Epithelial cell of esophagus (primary cell): ENCODE data around the gene PSMG4.
A peak's percentile ranks its signal among the peaks of the same experiment; 100 is the strongest.

Experiments
- DNase-seq: peaks from one replicate; pipeline ENCODE4 v3.0.0; 2010; ENCODE audit warnings: low read depth
- H3K4me3 ChIP-seq: 2 replicates; pipeline ENCODE4 v1.5.1; 2011; ENCODE audit warnings: mild to moderate bottlenecking, low read length, control low read depth
- CTCF ChIP-seq: IDR thresholded peaks from 2 replicates; pipeline ENCODE4 v1.5.1; 2011; ENCODE audit warnings: low read depth, mild to moderate bottlenecking, low read length, control low read depth, inconsistent platforms; ENCODE audit not compliant: insufficient read depth; ENCODE audit errors: missing control alignments

The PSMG4 gene

GRCh38 chr6:3258720-3259490, at the start of gene PSMG4:
PSMG4 (plus strand) TSS chr6:3258947; CDS start chr6:3259023, 76 bp downstream.
- peak within 1 kb of the TSS; percentile 86 for H3K4me3 ChIP-seq
- TF ChIP-seq CTCF: no peak
- DNase-seq: peak; percentile 92

GRCh38 chr6:3209114-3210023, 49.4 kb upstream of the PSMG4 start:
- TF ChIP-seq CTCF: peak; percentile 42
- no peak overlapping the region for H3K4me3 ChIP-seq
- peak; percentile 100 for DNase-seq

- no peak overlapping the region for H3K4me3 ChIP-seq
- no peak for TF ChIP-seq CTCF
- DNase-seq: no peak
Measured at GRCh38 chr6:3210024-3210610, 48.6 kb upstream of the PSMG4 start.

- no peak for DNase-seq
- no peak for TF ChIP-seq CTCF
- no peak overlapping the region for H3K4me3 ChIP-seq
Measured at GRCh38 chr6:3211681-3212080, 47.1 kb upstream of the PSMG4 start.

GRCh38 chr6:3212261-3212660, 46.5 kb upstream of the PSMG4 start:
- TF ChIP-seq CTCF: no peak
- H3K4me3 ChIP-seq: no peak overlapping the region
- DNase-seq: no peak

GRCh38 chr6:3213334-3213695, 45.4 kb upstream of the PSMG4 start:
- no peak for TF ChIP-seq CTCF

More at GRCh38 chr6:3213334-3213695, 45.4 kb upstream of the PSMG4 start:
- H3K4me3 ChIP-seq: no peak overlapping the region
- no peak for DNase-seq
